Esophagus muscularis mucosa (tissue), 4 donors: ENCODE results near the gene ACVR1. TPM values are rescaled to one million over a fixed set of nuclear protein-coding genes. Genes with fewer than 3 reads are reported as not detected.
"Not testable (repeated sequence)": the region's sequence is repeated elsewhere in the genome, so short reads cannot be mapped to it uniquely, and the experiment has no call there.

Experiments used
- DNase-seq: peaks from one replicate; pipeline ENCODE4 v3.0.0-alpha.2; 2017; ENCODE audit errors: extremely low spot score
- H3K27ac ChIP-seq, 4 donors: fragments of 200-600 bp; sonication (generic); replicated peaks in 1 of 4; 1 replicate in 3 of 4; 2 replicates in 1 of 4; pipeline ENCODE4 v1.5.1; 2016 to 2019; ENCODE audit warnings: mild to moderate bottlenecking in 1 of 4
- H3K27me3 ChIP-seq, 4 donors: fragments of 200-600 bp; sonication (generic); one replicate each; pipeline versions ENCODE4 v1.5.1 to v1.6.0; 2016 to 2019
- H3K36me3 ChIP-seq, 4 donors: fragments of 200-600 bp; sonication (generic); one replicate each; pipeline ENCODE4 v1.5.1; 2016 to 2019
- H3K4me1 ChIP-seq, 4 donors: fragments of 200-600 bp; sonication (generic); one replicate each; pipeline ENCODE4 v1.5.1; 2016 to 2019
- H3K4me3 ChIP-seq, 4 donors: fragments of 200-600 bp; sonication (generic); 1 replicate in 2 of 4; 2 replicates in 2 of 4; pipeline ENCODE4 v1.5.1; 2016 to 2019; ENCODE audit warnings: mild to moderate bottlenecking in 4 of 4, moderate library complexity in 1 of 4
- H3K9me3 ChIP-seq, 4 donors: fragments of 200-600 bp; sonication (generic); 1 replicate in 3 of 4; 2 replicates in 1 of 4; pipeline ENCODE4 v1.5.1; 2016 to 2019
- EP300 ChIP-seq: sonication (generic); formaldehyde crosslinking; IDR thresholded peaks from one replicate; pipeline ENCODE4 v1.6.1; 2017; ENCODE audit warnings: antibody characterized with exemption
- POLR2A ChIP-seq: fragments of 450-650 bp; IDR thresholded peaks from one replicate; pipeline ENCODE4 v1.6.1; 2017; ENCODE audit warnings: antibody characterized with exemption, moderate library complexity, mild to moderate bottlenecking, low read depth
- POLR2AphosphoS5 ChIP-seq, 2 donors: sonication (generic); formaldehyde crosslinking; IDR thresholded peaks; one replicate each; pipeline ENCODE4 v1.6.1; 2017; ENCODE audit warnings: antibody characterized with exemption in 2 of 2
- WGBS: methylation state at CpG from one replicate; pipeline ENCODE4 v1.1.5; 2018; 5-methylcytosine and 5-hydroxymethylcytosine counted together
- intact Hi-C: fragments of 100-400 bp; cut with DNase I; formaldehyde crosslinking; loops from one replicate; pipeline ENCODE4 v1.15.1; 2023
- total RNA-seq, 4 donors: library from RNA; depleted of rRNA; stranded (reverse); fragments of >200 nt; gene quantifications; one replicate each; pipeline versions ENCODE4 v1.1.0 to v1.2.1, GENCODE V29; 2016
- TF ChIP-seq, protein P1 (sequence below), 3 experiments: fragments of 200-600 bp in 2 of 3; fragments of 450-650 bp in 1 of 3; sonication (generic) in 2 of 3; IDR thresholded peaks; one replicate each; pipeline ENCODE4 v1.5.1; 2017 to 2019; ENCODE audit warnings: antibody characterized with exemption in 3 of 3, mild to moderate bottlenecking in 2 of 3, moderate library complexity in 1 of 3

Gene ACVR1
- total RNA-seq, 4 donors from 2014 or later = 25.2 to 39.1 (median 32.3) TPM

DNA sequence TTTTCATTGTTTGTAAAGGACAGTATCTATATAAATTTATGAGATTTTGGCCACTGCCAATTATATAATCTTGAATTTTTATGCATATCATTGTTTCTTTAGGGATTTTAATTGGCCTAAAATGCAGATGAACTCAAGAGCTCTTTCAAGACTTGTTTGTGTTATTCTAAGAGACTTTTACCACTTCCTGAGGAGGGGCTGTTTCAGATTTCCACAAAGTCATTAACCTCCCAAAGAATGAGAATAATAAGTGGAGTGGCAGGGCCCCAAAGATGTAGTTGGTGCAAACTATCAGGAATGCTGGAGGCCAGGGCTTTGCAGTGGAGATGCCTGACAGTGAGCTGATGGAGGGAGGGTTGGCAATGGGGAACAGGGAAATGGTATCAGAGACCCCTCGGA lies 15.5 kb upstream of the ACVR1 start:
- no peaks in the 10 kb centered on the region for H3K36me3 ChIP-seq
- H3K9me3 ChIP-seq = no peaks in the 10 kb centered on the region
- no peaks in the 10 kb centered on the region for H3K4me1 ChIP-seq
- DNase-seq = no peak
- intact Hi-C loops = loop anchor here (5.0 kb wide), 1 partner anchor 116 kb away; no protein-coding TSS in a partner anchor
- TF ChIP-seq, protein P1, sequence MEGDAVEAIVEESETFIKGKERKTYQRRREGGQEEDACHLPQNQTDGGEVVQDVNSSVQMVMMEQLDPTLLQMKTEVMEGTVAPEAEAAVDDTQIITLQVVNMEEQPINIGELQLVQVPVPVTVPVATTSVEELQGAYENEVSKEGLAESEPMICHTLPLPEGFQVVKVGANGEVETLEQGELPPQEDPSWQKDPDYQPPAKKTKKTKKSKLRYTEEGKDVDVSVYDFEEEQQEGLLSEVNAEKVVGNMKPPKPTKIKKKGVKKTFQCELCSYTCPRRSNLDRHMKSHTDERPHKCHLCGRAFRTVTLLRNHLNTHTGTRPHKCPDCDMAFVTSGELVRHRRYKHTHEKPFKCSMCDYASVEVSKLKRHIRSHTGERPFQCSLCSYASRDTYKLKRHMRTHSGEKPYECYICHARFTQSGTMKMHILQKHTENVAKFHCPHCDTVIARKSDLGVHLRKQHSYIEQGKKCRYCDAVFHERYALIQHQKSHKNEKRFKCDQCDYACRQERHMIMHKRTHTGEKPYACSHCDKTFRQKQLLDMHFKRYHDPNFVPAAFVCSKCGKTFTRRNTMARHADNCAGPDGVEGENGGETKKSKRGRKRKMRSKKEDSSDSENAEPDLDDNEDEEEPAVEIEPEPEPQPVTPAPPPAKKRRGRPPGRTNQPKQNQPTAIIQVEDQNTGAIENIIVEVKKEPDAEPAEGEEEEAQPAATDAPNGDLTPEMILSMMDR (IDR thresholded peaks at IDR 0.05) = no peak
- TF ChIP-seq POLR2AphosphoS5 (IDR thresholded peaks at IDR 0.05) = no peak
- no peak overlapping the region for H3K4me3 ChIP-seq
- WGBS = 96% methylated on average over 1 of the region's 1 CpG
- H3K27ac ChIP-seq = no peak overlapping the region
- H3K27me3 ChIP-seq = no peaks in the 10 kb centered on the region

DNA sequence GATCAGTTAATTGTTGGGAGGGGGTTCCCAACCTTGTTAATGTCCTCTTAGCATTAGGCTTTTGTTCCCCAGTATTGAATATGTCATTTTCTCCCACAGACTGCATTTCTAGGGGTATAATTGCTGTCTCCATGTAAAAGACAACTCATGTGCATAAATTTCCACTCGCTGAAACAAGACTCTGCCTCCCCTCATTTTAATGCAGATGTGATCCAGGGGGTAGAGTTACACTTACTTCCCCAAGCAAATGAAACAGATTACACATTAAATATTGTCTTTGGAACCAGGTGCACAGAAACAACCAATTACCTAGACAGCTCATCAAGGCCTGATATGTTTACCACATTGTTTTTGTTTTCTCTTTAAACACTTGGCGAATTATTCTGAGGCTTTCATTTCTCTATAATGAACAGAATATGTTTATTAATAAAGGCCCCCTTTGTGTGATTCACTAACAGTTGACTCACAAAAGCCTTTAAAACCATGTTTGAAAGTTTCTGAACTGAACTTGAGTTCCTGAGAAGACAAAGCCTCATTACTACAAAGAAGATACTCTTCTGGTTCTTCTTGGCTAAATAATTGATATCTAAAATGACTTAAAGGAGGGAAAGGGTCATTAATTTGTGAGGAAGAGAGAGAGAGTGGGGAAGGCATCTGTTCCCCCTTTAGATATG lies 15.0 kb upstream of the ACVR1 start:
- WGBS = 89% methylated on average over 2 of the region's 2 CpGs
- no peak overlapping the region for H3K4me3 ChIP-seq
- no peak overlapping the region for H3K27ac ChIP-seq
- H3K27me3 ChIP-seq = no peaks in the 10 kb centered on the region
- TF ChIP-seq EP300 = no peak
- TF ChIP-seq POLR2AphosphoS5 (IDR thresholded peaks at IDR 0.05) = no peak
- TF ChIP-seq POLR2A = no peak
- no peaks in the 10 kb centered on the region for H3K36me3 ChIP-seq
- DNase-seq = no peak
- intact Hi-C loops = loop anchor here (5.0 kb wide), 1 partner anchor 116 kb away; no protein-coding TSS in a partner anchor
- H3K9me3 ChIP-seq = no peaks in the 10 kb centered on the region
- H3K4me1 ChIP-seq = no peaks in the 10 kb centered on the region

DNA sequence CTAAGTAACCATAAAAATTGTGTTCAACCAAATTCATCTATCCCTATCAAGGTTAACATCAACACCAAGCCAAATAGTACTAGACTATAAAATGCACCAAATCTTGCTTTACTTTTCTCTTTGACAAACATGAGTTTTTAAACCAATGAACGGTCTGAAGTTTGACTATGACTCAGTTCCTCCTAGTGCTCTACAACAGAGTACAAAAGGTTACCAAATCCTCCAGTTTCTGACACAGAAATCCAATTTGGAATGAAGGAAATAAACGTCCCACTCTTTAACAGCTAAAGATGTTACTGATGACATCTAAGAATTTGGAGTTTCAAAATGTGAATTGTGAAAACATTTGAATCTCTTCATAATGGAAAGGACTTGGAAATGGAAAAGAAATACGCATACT lies 11.8 kb upstream of the ACVR1 start:
- Histone ChIP-seq H3K4me3 (no peak overlapping the region), H3K4me1 (no peaks in the 10 kb centered on the region), H3K27ac (no peak overlapping the region), H3K27me3 (no peaks in the 10 kb centered on the region), H3K9me3 (no peaks in the 10 kb centered on the region), H3K36me3 (no peaks in the 10 kb centered on the region)
- WGBS = 78% methylated on average over 3 of the region's 3 CpGs
- intact Hi-C loops = no loop called here
- TF ChIP-seq POLR2A = no peak
- no peak for TF ChIP-seq EP300
- TF ChIP-seq, protein P1 (IDR thresholded peaks at IDR 0.05) = no peak
- TF ChIP-seq POLR2AphosphoS5 (IDR thresholded peaks at IDR 0.05) = no peak
- DNase-seq = no peak

DNA sequence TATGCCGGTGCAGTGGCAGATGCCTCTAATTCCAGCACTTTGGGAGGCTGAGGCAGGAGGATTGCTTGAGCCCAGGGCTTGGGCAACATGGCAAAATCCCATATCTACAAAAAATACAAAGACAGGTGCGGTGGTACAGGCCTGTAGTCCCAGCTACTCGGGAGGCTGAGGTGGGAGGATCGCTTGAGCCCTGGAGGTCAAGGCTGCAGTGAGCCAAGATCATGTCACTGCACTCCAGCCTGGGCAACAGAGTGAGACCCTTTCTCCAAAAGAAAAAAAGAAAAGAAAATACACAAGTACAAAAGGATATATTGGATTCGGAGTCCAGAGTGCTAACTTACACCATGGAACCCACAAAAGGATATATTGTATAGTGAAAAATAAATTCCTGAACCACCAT lies 8.4 kb upstream of the ACVR1 start:
- intact Hi-C loops, H3K36me3 ChIP-seq, H3K4me3 ChIP-seq, H3K27ac ChIP-seq, H3K9me3 ChIP-seq, DNase-seq, H3K4me1 ChIP-seq, H3K27me3 ChIP-seq: not testable (repeated sequence)
- 75% methylated on average over 5 of the region's 5 CpGs for WGBS

DNA sequence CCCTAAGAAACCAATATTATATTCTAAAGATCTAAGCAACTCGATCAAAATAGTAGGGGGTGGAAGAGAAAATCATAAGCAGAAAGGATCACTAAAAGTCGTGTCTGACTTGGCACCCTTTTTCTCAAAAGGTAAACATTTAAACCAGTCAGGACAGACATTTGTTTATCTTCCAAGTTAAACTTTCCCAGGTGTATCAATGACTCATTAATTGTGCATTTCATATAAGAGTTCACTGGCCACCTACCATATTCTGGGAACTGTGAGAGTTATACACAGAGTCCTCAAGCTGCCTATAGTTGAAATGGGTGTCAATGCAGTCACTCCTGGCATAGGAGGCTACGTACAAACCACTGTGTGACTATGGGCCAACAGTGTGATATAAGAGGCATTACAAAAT lies 4.8 kb upstream of the ACVR1 start:
- H3K36me3 ChIP-seq = no peaks in the 10 kb centered on the region
- no peak overlapping the region for H3K27ac ChIP-seq
- intact Hi-C loops = no loop called here
- TF ChIP-seq POLR2A = no peak
- TF ChIP-seq, protein P1 (IDR thresholded peaks at IDR 0.05) = no peak
- no peak for TF ChIP-seq EP300
- no peak for TF ChIP-seq POLR2AphosphoS5 (IDR thresholded peaks at IDR 0.05)
- WGBS = 67% methylated on average over 3 of the region's 3 CpGs
- no peaks in the 10 kb centered on the region for H3K27me3 ChIP-seq
- H3K4me3 ChIP-seq = no peak overlapping the region
- no peaks in the 10 kb centered on the region for H3K9me3 ChIP-seq
- peaks cover 0 to 12% (median 9%) of the 10 kb centered on the region in 4 donors for H3K4me1 ChIP-seq
- no peak for DNase-seq
